A549 (cell line): ENCODE measurements around the gene OR6N2. TPM values are rescaled to one million over a fixed set of nuclear protein-coding genes. Genes with fewer than 3 reads are reported as not detected.

Experiments
- ATAC-seq, 2 experiments: fragments of 200-7000 bp in 1 of 2; fragments of >200 bp in 1 of 2; cut with Nextera tagmentation in 1 of 2; cut with Tn5 transposase in 1 of 2; 3 replicates each; pipeline versions ENCODE4 v1.8.0 to v1.9.1; 2018 to 2020; ENCODE audit warnings: mild to moderate bottlenecking in 1 of 2, moderate library complexity in 1 of 2
- CTCF ChIA-PET: fragments of 300-600 bp; sonication (Branson Sonifier 250); formaldehyde crosslinking; extraction: SDS; loops from one replicate; lab custom pipeline; 2021; ENCODE audit warnings: antibody characterized with exemption, inconsistent platforms; lab: Yijun Ruan, JAX
- POLR2A ChIA-PET: fragments of 350-600 bp; formaldehyde crosslinking; extraction: SDS; loops from one replicate; lab custom pipeline; 2021; ENCODE audit warnings: antibody characterized with exemption, inconsistent platforms; lab: Yijun Ruan, JAX
- DNase-seq, 2 experiments: peaks; one replicate each; pipeline versions ENCODE4 v3.0.0 to v3.0.0-alpha.2; 2011 to 2016; ENCODE audit warnings: low read depth in 1 of 2, low spot score in 1 of 2
- FAIRE-seq: peaks from 2 replicates; lab custom pipeline; 2011; peaks lifted over from hg19 to GRCh38; lab: Jason Lieb, UNC
- H3K27ac ChIP-seq, 2 experiments: fragments of >200 bp; sonication (Bioruptor Twin); formaldehyde crosslinking; 3 replicates each; pipeline ENCODE4 v1.5.1; 2016 to 2017
- H3K4me1 ChIP-seq: fragments of >200 bp; sonication (Bioruptor Twin); formaldehyde crosslinking; 3 replicates; pipeline ENCODE4 v1.6.1; 2016
- H3K4me2 ChIP-seq: fragments of >200 bp; sonication (Bioruptor Twin); formaldehyde crosslinking; 3 replicates; pipeline ENCODE4 v1.6.1; 2016
- H3K4me3 ChIP-seq: fragments of >200 bp; sonication (Bioruptor Twin); formaldehyde crosslinking; 3 replicates; pipeline ENCODE4 v1.5.1; 2016
- H3K9me3 ChIP-seq: fragments of >200 bp; sonication (Bioruptor Twin); formaldehyde crosslinking; 3 replicates; pipeline ENCODE4 v1.6.1; 2016
- ATOH8 ChIP-seq: fragments of 250-450 bp; sonication (Bioruptor Pico); IDR thresholded peaks from 2 replicates; pipeline ENCODE4 v1.5.0; 2020; ENCODE audit warnings: low read depth, mild to moderate bottlenecking, moderate library complexity
- BHLHE40 ChIP-seq: IDR thresholded peaks from 2 replicates; pipeline ENCODE4 v1.6.1; 2012; ENCODE audit warnings: low read depth, low read length, inconsistent platforms
- CBX2 ChIP-seq: fragments of 200-600 bp; sonication (generic); IDR thresholded peaks from 2 replicates; pipeline ENCODE4 v1.6.1; 2016; ENCODE audit warnings: low read depth, mild to moderate bottlenecking, borderline replicate concordance
- CBX8 ChIP-seq: fragments of 200-600 bp; sonication (generic); IDR thresholded peaks from 2 replicates; pipeline ENCODE4 v1.6.1; 2016
- CEBPB ChIP-seq, 2 experiments: fragments of >200 bp in 1 of 2; sonication (Bioruptor Twin) in 1 of 2; formaldehyde crosslinking in 1 of 2; IDR thresholded peaks; 2 replicates each; pipeline ENCODE4 v1.6.1; 2012 to 2016
- EHF ChIP-seq: fragments of 250-450 bp; sonication (Bioruptor Pico); IDR thresholded peaks from 2 replicates; pipeline ENCODE4 v1.5.0; 2020; ENCODE audit warnings: mild to moderate bottlenecking
- EP300 ChIP-seq, 2 experiments: fragments of >200 bp; sonication (Bioruptor Twin); formaldehyde crosslinking; IDR thresholded peaks; 2 replicates in 1 of 2; 3 replicates in 1 of 2; pipeline ENCODE4 v1.6.1; 2016 to 2017
- ESRRA ChIP-seq: fragments of 150-350 bp; IDR thresholded peaks from 2 replicates; pipeline ENCODE4 v1.6.1; 2014; ENCODE audit warnings: mild to moderate bottlenecking, low read length, borderline replicate concordance
- HDAC2 ChIP-seq: fragments of 200-600 bp; sonication (generic); IDR thresholded peaks from 2 replicates; pipeline ENCODE4 v1.6.1; 2016
- HEYL ChIP-seq: fragments of 250-450 bp; sonication (Bioruptor Pico); IDR thresholded peaks from 2 replicates; pipeline ENCODE4 v1.8.0; 2021; ENCODE audit warnings: mild to moderate bottlenecking, moderate library complexity
- HOXA7 ChIP-seq: fragments of 250-450 bp; sonication (Bioruptor Pico); IDR thresholded peaks from 2 replicates; pipeline ENCODE4 v1.5.0; 2020; ENCODE audit warnings: mild to moderate bottlenecking, moderate library complexity
- HOXB5 ChIP-seq: fragments of 250-450 bp; sonication (Bioruptor Pico); IDR thresholded peaks from 2 replicates; pipeline ENCODE4 v1.5.0; 2020; ENCODE audit warnings: mild to moderate bottlenecking, moderate library complexity
- JUNB ChIP-seq: fragments of >200 bp; sonication (Bioruptor Twin); formaldehyde crosslinking; IDR thresholded peaks from 2 replicates; pipeline ENCODE4 v1.6.1; 2016
- KDM1A ChIP-seq: fragments of 200-600 bp; sonication (generic); IDR thresholded peaks from 2 replicates; pipeline ENCODE4 v1.6.1; 2016; ENCODE audit warnings: low read depth, mild to moderate bottlenecking
- KDM5A ChIP-seq: fragments of 200-600 bp; sonication (generic); IDR thresholded peaks from 2 replicates; pipeline ENCODE4 v1.6.1; 2016; ENCODE audit warnings: antibody characterized with exemption, mild to moderate bottlenecking
- MAFK ChIP-seq: fragments of 450-650 bp; IDR thresholded peaks from 2 replicates; pipeline ENCODE4 v1.6.1; 2014; ENCODE audit not compliant: partially characterized antibody
- NPAS2 ChIP-seq: fragments of 250-450 bp; sonication (Bioruptor Pico); IDR thresholded peaks from 2 replicates; pipeline ENCODE4 v1.8.0; 2022; ENCODE audit warnings: mild to moderate bottlenecking, moderate library complexity, borderline replicate concordance
- PHF8 ChIP-seq: fragments of 200-600 bp; sonication (generic); IDR thresholded peaks from 2 replicates; pipeline ENCODE4 v1.6.1; 2016; ENCODE audit warnings: low read depth, mild to moderate bottlenecking, antibody characterized with exemption, moderate library complexity, borderline replicate concordance
- POLR2A ChIP-seq: IDR thresholded peaks from 2 replicates; pipeline ENCODE4 v1.6.1; 2012; ENCODE audit warnings: mild to moderate bottlenecking, low read length
- POLR2AphosphoS2 ChIP-seq: conservative IDR thresholded peaks from 2 replicates; pipeline ENCODE4 v1.6.1; 2012; ENCODE audit warnings: low read length, improper control_type of control experiment, inconsistent platforms
- RAD21 ChIP-seq, 2 experiments: fragments of >200 bp in 1 of 2; sonication (Bioruptor Twin) in 1 of 2; formaldehyde crosslinking in 1 of 2; IDR thresholded peaks in 1 of 2; conservative IDR thresholded peaks in 1 of 2; 2 replicates in 1 of 2; 3 replicates in 1 of 2; pipeline ENCODE4 v1.6.1; 2012 to 2018; ENCODE audit warnings: inconsistent platforms in 1 of 2
- REST ChIP-seq: fragments of 200-600 bp; sonication (generic); IDR thresholded peaks from 2 replicates; pipeline ENCODE4 v1.6.1; 2016; ENCODE audit warnings: antibody characterized with exemption, mild to moderate bottlenecking, moderate library complexity
- RFX5 ChIP-seq: fragments of 450-650 bp; IDR thresholded peaks from 2 replicates; pipeline ENCODE4 v1.7.1; 2014; ENCODE audit warnings: antibody characterized with exemption, mild to moderate bottlenecking, moderate library complexity
- SMC3 ChIP-seq: fragments of >200 bp; sonication (Bioruptor Twin); formaldehyde crosslinking; IDR thresholded peaks from 3 replicates; pipeline ENCODE4 v1.6.1; 2018; ENCODE audit warnings: inconsistent platforms
- SREBF2 ChIP-seq: fragments of 450-650 bp; IDR thresholded peaks from 2 replicates; pipeline ENCODE4 v1.6.1; 2014; ENCODE audit warnings: mild to moderate bottlenecking, moderate library complexity
- TFCP2L1 ChIP-seq: fragments of 250-450 bp; sonication (Bioruptor Pico); IDR thresholded peaks from 2 replicates; pipeline ENCODE4 v1.5.0; 2021; ENCODE audit warnings: mild to moderate bottlenecking
- ZNF302 ChIP-seq: fragments of 250-450 bp; sonication (Bioruptor Pico); IDR thresholded peaks from 2 replicates; pipeline ENCODE4 v1.9.0; 2021; ENCODE audit warnings: inconsistent platforms, mild to moderate bottlenecking, moderate library complexity
- WGBS: methylation state at CpG from one replicate; pipeline ENCODE4 v1.1.6; 2017; ENCODE audit errors: missing lambda C conversion rate; 5-methylcytosine and 5-hydroxymethylcytosine counted together
- polyA plus RNA-seq, 4 experiments: library from polyadenylated mRNA; depleted of rRNA in 3 of 4; stranded (reverse); fragments of >200 nt; fragmentation: RNase III in 1 of 4; extraction: RNeasy Plus Mini Kit Qiagen cat#74134 plus additional on column Dnase treatment in 1 of 4; gene quantifications; 2 replicates in 3 of 4; 3 replicates in 1 of 4; pipeline ENCODE4 v1.2.3, GENCODE V29; 2011 to 2017
- TF ChIP-seq, protein P1 (sequence below): fragments of >200 bp; sonication (Bioruptor Twin); formaldehyde crosslinking; IDR thresholded peaks from 2 replicates; pipeline ENCODE4 v1.6.1; 2016
- TF ChIP-seq, protein P2 (sequence below): IDR thresholded peaks from 2 replicates; pipeline ENCODE4 v1.6.1; 2012
- TF ChIP-seq, protein P3 (sequence below): fragments of 250-450 bp; sonication (Bioruptor Pico); IDR thresholded peaks from 2 replicates; pipeline ENCODE4 v1.5.0; 2021; ENCODE audit warnings: mild to moderate bottlenecking, moderate library complexity, borderline replicate concordance
- TF ChIP-seq, protein P4 (sequence below): fragments of 450-650 bp; IDR thresholded peaks from 2 replicates; pipeline ENCODE4 v1.6.1; 2014; ENCODE audit warnings: antibody characterized with exemption
- TF ChIP-seq, protein P5 (sequence below): fragments of >200 bp; sonication (Bioruptor Twin); formaldehyde crosslinking; IDR thresholded peaks from 3 replicates; pipeline ENCODE4 v1.6.1; 2016

OR6N2 gene
- polyA plus RNA-seq, 2 of the 4 experiments (the other 2 are of a cell fraction) = not detected

- no peak for DNase-seq
- TF ChIP-seq REST (no peak), HDAC2 (no peak), PHF8 (no peak), CBX2 (no peak), NPAS2 (CRISPR knock-in tag) (no peak), KDM1A (no peak), HOXB5 (CRISPR knock-in tag) (no peak), KDM5A (no peak), RFX5 (no peak), HOXA7 (CRISPR knock-in tag) (no peak), MAFK (no peak), EHF (CRISPR knock-in tag) (no peak), BHLHE40 (no peak), SMC3 (no peak), ATOH8 (no peak), ESRRA (no peak)
- TF ChIP-seq, protein P1, sequence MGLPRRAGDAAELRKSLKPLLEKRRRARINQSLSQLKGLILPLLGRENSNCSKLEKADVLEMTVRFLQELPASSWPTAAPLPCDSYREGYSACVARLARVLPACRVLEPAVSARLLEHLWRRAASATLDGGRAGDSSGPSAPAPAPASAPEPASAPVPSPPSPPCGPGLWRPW = no peak
- 0% methylated on average over 4 of the region's 4 CpGs for WGBS
- ChIA-PET POLR2A (no interaction called here), CTCF (no interaction called here)
- H3K27ac ChIP-seq = no peak overlapping the region
- ATAC-seq = no peak
- FAIRE-seq = no peak
- no peaks in the 10 kb centered on the region for H3K4me1 ChIP-seq
- no peak overlapping the region for H3K4me3 ChIP-seq
- no peaks in the 10 kb centered on the region for H3K9me3 ChIP-seq
- H3K4me2 ChIP-seq = no peak overlapping the region
Measured at GRCh38 chr1:158810311-158810710, 29.3 kb upstream of the OR6N2 start.

DNA sequence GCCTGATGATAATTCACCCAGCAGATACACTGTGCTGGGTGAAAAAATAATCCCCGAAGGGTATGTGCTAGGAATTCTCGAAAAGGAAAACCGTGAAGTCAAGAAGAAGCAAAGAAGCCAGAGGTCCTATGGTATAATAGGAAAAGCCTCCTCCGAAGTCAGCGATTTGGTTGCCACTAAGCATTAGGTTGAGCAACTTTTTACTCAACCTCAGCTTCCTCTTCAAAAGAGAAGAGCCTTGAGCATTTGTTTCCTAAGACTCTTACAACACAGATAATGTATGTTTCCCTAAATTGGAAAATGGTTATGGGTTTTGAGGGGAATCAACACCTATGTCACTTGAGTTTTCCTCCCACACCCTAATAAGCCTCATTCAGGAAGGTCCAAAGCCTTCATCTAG lies 28.9 kb upstream of the OR6N2 start:
- Histone ChIP-seq H3K9me3 (no peaks in the 10 kb centered on the region), H3K4me1 (no peaks in the 10 kb centered on the region), H3K4me2 (no peak overlapping the region), H3K4me3 (no peak overlapping the region), H3K27ac (no peak overlapping the region)
- POLR2A ChIA-PET = no interaction called here
- TF ChIP-seq POLR2AphosphoS2 (no peak), EP300 (IDR thresholded peaks at IDR 0.05) (no peak), PHF8 (no peak), RAD21 (conservative IDR thresholded peaks at IDR 0.05 in 1 of 2, IDR thresholded peaks at IDR 0.05 in 1 of 2) (no peak), JUNB (no peak), KDM1A (no peak), MAFK (no peak), POLR2A (no peak), RFX5 (no peak), HEYL (CRISPR knock-in tag) (no peak), ZNF302 (CRISPR knock-in tag) (no peak), CBX8 (no peak), SREBF2 (no peak), TFCP2L1 (CRISPR knock-in tag) (no peak), CEBPB (IDR thresholded peaks at IDR 0.05) (no peak)
- TF ChIP-seq, protein P2, sequence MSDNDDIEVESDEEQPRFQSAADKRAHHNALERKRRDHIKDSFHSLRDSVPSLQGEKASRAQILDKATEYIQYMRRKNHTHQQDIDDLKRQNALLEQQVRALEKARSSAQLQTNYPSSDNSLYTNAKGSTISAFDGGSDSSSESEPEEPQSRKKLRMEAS = no peak
- TF ChIP-seq, protein P3, sequence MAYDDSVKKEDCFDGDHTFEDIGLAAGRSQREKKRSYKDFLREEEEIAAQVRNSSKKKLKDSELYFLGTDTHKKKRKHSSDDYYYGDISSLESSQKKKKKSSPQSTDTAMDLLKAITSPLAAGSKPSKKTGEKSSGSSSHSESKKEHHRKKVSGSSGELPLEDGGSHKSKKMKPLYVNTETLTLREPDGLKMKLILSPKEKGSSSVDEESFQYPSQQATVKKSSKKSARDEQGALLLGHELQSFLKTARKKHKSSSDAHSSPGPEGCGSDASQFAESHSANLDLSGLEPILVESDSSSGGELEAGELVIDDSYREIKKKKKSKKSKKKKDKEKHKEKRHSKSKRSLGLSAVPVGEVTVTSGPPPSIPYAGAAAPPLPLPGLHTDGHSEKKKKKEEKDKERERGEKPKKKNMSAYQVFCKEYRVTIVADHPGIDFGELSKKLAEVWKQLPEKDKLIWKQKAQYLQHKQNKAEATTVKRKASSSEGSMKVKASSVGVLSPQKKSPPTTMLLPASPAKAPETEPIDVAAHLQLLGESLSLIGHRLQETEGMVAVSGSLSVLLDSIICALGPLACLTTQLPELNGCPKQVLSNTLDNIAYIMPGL (CRISPR knock-in tag) = no peak
- TF ChIP-seq, protein P4, sequence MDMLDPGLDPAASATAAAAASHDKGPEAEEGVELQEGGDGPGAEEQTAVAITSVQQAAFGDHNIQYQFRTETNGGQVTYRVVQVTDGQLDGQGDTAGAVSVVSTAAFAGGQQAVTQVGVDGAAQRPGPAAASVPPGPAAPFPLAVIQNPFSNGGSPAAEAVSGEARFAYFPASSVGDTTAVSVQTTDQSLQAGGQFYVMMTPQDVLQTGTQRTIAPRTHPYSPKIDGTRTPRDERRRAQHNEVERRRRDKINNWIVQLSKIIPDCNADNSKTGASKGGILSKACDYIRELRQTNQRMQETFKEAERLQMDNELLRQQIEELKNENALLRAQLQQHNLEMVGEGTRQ = no peak
- TF ChIP-seq, protein P5, sequence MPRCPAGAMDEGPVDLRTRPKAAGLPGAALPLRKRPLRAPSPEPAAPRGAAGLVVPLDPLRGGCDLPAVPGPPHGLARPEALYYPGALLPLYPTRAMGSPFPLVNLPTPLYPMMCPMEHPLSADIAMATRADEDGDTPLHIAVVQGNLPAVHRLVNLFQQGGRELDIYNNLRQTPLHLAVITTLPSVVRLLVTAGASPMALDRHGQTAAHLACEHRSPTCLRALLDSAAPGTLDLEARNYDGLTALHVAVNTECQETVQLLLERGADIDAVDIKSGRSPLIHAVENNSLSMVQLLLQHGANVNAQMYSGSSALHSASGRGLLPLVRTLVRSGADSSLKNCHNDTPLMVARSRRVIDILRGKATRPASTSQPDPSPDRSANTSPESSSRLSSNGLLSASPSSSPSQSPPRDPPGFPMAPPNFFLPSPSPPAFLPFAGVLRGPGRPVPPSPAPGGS = no peak
- no peak for ATAC-seq
- no peak for DNase-seq
- WGBS = 3% methylated on average over 5 of the region's 5 CpGs
- no peak for FAIRE-seq
- CTCF ChIA-PET = no interaction called here
